HT-29 (cell line): ENCODE measurements around the gene CBX4. TPM values are rescaled to one million over a fixed set of nuclear protein-coding genes. Genes with fewer than 3 reads are reported as not detected.

Experiments
- DNase-seq: peaks from one replicate; pipeline ENCODE4 v3.0.0-alpha.2; 2015; ENCODE audit warnings: low spot score
- total RNA-seq: library from RNA; depleted of rRNA; stranded (reverse); fragments of >200 nt; shearing (Covaris generic); gene quantifications from 2 replicates; pipeline ENCODE4 v1.2.3, GENCODE V29; 2014

Gene CBX4
- total RNA-seq, 1 experiment from 2014 or later: 71.4 TPM

DNA sequence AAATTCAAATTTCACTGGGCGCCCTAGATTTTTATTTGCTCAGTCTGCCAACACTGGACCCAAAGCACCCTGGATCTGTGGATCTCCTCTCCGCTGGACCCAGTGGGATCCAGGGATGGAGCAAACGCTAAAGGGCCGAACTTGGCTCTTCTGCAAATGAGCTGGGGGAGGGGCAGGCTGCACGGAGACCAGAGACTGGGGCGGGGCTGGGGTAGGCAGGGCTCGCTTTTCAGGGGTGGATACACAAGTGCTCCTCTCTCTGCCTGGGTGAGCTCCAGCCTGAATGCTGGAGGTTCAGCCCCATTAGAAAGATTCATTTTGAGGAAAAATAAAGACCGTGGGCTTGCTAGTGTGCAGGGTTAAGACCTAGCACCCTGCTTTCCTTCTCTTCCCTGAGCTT, 8.9 kb downstream of the CBX4 start:
- no peak for DNase-seq

DNA sequence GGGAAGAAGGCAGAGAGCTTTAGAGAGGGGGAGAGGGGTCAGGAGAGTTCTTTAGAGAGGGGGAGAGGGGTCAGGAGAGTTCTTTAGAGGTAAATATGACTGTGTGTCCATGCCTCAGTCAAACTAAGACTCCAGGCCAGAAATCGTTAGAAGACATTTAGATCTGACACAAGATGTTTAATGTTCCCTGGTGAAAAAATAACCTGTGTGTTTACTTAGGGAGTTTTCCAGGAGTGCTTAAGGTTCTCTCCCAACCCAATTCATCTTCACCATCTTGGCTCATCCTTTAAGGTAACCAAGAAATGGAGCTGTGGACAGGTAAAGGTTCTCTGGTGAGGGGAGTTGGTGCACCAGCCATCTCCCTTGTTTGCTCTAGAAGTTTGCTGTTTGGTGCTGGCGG, 9.8 kb downstream of the CBX4 start:
- DNase-seq: no peak

DNA sequence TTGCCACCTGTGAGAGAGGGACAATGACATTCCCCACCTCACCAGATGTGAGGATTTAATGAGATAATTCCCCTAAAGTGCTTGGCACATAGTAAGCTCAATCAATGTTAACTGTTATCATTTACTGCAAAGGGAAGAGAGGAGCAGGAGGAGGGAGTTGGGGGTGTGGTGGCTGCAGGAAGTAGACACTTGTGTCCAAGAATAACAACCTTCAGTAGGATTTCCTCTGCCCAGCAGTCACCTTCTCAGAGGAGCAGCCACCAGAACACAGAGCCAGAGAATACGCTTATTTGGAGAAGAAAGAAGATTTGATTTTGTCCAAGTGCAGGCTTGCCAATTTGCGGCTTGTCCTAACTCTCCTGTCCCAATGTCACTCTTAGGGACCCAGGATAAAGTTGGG, 10.2 kb downstream of the CBX4 start:
- no peak for DNase-seq

DNA sequence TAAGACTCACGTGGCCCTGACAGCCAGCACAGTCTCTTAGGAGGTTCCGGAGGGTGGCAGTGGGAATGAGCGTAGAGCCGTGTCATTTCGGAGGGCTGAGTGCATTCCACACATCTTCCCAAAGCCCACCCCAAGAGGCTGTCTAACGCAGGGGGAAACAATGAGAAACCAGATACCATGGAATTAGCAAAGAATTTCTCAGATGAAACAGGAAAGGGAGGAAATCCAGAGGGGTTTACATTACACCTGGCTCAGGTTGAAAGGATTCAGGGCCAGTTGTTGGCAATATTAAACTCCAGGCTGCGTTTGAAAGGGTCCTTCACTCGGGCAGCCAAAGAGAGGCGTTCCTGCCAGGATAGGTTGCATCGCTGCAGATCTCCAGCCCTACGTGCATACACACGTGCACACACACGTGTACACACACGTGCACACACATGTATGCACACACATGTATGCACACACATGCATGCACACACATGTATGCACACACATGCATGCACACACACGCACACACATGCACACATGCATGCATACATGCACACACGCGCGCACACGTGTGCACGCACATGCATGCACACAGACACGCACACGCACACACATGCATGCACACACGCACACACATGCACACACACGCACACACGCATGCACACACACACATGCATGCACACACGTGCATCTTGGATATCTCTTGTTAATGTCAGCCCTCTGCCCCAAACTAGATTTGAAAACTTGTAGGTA, 12.2 kb downstream of the CBX4 start:
- no peak for DNase-seq

DNA sequence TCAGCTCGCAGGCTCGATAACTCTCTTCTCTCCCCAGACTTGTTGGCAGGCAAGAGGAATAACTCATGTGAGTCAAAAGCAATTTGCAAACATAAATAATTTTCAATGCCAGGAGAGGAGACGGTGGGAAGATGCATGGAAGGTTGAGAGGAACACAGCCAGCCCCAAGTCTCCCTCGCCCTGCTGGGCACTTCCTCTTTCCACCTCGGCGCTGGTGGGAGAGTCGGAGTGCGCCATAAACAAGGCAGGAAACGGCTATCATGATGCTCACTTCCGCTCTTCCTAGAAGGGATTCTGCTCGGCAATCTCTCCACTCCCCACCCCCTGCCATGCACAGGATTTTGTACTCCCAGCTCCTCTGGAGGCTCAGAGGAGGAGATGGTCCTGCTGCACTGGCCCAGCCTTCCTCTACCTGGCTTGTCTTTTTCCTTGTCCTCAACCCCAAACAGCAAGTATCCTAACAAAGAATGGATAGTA, 13.0 kb downstream of the CBX4 start:
- no peak for DNase-seq

DNA sequence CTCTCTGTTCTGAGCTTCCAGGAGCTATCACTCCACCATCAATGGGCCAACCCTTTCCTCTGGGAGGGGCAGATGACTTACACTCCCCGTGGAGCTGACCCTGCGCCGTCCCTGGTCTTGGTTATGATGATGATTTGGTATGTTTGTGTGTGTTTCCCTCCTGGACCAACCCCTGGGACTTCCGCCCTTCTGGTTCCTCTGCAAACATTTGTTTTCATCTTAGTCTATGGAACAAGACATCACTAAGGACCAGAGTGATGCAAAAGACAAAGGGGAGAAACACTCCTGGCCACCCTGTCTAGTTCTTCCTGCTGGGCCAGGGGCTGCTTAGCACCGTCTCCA, 13.7 kb downstream of the CBX4 start:
- no peak for DNase-seq

DNA sequence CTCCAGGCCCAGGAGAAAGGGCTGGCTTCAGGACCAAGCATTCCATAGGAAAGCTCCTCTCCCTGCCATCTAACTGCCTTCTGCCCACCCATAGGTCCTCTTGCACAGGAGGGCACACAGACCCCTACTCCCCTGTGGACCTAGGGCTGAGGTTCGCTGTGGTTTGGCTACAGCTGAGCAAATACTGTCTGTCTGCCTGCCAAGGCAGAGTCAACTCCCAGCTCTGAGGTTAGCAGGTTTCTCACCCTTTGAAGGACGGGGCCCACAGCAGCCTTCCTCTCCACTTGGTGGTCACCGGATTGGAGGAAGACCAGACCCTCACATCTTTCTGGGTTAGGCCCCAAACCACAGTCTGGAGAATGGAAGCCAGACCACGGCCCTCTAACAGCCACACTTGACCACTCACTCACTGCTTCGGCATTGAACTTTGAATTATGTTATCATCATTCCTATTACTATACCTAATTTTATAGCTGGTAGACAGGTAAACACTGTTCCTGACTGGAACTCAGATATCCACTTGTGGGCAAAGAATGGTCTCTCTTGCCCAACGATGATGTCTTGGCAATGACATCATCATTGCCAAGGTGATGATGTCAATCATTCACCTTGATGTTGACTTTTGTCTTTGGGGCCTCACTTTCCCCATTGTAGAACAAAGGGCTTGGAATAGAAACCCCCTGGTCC, 14.2 kb downstream of the CBX4 start:
- no peak for DNase-seq

DNA sequence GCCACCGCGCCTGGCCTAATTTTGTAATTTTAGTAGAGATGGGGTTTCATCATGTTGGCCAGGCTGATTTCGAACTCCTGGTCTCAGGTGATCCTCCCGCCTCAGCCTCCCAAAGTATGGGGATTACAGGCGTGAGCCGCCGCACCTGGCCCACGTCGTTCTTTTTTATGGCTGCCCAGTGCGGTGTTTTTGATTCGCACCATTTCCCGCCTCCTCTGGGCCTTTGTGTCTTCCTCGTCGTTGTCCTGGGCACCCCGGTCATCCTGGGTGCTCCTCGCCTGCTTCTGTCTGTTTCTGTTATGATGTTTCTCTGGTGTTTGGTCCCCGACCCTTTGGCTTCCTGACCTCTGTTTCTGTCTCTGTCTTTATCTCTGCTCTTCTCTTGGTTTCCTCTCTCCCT, 15.0 kb downstream of the CBX4 start:
- no peak for DNase-seq

DNA sequence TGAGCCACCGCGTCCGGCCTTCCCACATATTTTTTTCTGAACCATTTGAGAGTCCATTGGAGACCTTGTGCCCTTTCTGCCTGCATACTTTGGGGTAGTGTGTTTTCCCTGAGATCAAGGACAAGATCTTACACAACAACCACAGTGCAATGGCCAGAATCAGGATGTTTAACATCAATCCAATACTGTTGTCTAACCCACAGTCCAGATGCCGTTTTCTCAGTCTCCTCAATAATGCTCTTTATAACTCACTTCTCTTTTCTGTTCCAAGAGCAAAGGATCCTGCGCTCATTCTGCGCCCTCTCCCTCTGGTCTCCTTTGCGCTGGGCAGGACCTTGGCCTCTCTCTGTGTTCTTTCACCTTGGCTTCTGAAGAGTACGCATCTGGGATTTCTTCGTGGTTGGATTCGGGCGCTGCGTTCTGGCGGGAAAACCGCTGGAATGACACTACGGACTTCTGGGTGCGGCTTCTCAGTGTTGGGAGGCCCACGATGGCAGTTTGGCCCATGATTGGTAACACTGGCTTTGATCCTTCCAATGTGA, 16.6 kb downstream of the CBX4 start:
- DNase-seq: no peak

DNA sequence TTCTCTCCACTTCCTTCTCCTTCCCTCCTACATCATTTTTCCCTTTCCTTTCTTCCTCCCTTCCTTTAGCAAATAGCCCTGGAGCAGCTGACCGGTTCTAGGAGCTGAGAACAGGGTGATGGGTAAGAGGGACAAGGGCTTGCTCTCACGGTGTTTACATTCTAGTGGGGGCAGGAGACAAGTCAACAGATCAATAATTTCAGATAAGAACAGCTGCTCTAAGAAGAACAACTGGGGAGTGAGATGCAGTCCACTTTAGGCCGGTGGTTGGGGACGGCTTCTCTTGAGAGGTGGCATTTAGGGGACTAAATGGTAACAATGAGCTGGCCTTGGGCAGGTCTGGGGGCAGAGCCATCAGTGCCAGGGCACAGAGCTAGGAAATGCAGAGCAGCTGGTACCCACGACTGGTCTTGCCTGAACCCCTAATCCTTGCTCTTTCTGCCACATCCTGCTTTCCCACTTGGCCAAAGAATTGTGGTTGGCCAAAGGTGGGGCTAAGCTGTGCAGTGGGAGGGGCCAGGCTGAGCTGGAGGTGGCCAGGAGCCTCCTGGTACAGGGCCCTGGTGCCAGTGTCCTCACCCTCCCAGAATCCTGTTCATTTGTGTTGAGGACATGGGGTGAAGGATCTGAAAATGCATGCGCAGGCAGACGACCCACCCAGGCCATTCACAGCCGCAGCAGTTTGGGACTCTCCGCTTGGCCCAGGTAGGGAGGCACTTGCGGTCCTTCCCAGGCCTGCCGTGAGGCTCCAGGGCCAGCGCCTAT, 17.7 kb downstream of the CBX4 start:
- DNase-seq: no peak

DNA sequence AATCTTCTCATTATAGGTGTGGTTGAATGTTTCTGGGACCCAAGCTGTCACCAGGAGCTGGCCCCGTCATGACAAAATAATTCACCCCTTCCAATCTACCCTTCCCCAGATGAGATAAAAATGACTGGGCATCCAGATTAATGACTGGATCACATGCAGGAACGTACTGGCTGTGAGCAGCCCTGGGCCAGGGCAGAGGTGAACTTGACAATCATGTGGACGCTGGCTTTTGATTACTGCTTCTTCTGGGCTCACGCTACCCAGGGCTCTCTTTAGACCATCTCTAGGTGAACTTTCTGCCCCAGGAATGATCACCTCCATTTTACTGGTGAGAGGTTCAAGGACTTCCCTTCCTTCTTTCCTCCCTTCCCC, 18.3 kb downstream of the CBX4 start:
- no peak for DNase-seq

DNA sequence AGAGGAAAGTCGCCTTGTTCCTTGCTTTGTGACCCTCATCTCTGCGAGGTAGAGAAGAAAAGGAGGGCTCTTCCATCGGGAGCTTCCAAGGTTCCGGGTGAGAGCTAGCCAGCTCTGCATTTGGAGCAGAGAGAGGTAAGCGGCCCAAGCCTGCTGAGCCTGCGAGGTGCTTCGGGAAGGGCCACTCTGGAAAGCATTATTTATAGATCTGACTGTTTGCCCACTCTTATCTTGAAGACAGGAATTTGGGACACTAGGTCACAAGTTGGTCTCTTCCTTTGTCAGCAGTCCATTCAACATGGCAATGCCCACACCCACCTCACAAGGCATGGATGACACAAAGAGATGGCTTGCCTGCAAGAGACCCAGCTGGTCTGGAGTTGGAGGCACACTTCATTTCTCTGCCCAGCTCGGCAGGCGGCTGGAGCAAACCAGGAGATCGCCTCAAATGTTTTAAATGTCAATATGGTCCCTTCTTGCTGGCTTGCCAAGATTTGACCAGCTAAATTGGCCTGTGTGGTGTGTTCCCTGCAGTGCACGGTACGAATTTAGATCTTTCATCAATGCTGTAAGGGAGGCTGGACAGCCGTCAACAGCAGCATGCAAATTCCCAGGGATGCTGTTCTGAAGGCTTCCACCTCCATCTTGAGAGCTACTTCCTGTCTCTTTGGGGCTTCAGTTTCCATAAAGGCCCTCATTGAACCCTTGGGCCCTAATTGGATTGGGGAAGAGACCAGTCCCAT, 19.5 kb downstream of the CBX4 start:
- DNase-seq: no peak

DNA sequence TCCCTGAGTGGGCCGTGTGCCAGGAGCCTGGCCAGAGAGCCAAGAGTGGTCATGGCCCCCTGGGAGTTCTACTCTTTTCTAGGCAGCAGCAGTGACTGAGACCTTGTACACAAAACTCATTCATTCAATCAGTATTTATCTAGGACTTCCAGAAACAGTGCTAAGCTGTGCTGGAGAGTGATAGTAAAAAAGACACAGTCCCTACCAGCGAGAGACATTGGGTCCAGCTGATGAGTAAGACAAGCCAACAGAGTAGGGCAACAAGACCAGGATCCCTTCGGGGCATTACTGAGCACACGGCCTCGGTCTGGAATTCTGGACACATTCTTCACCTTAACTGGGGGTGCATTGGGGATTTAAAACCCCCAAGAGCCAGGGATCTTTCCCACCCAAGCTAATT, 20.2 kb downstream of the CBX4 start:
- no peak for DNase-seq

DNA sequence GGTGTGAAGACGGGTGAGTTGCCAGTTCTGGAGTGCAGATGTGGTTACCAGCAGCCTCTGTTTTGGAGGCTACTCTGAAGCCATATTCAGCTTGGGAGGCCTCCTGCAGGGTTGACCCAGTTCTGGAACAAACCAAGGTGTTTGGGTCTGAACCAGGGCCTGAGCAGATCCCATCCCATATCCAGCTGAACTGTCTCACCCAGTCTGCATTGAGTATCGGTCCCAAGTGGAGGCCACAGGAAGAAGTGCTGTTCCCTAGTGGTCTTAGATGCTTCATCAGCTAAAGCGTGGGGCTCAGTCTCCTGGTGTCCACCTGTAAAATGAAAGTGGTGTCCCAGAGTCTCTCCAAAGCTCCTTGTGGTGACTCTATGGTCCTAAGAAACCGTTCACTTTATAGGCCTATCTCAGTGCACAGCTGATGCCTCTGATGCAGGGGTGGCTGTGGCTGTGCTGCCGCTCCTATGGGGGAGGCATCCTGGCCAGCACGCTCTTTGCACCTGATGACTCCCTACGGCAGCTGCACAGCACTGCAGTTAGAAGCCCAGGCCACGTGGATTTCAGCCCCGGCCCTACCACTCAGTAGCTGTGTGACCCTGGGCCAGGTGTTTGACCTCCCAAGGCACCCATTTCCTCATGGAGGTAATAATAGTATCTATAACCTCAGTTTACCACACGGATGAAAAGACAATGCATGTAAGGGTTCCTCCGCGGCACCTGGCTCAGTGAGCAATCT, 21.0 kb downstream of the CBX4 start:
- no peak for DNase-seq

DNA sequence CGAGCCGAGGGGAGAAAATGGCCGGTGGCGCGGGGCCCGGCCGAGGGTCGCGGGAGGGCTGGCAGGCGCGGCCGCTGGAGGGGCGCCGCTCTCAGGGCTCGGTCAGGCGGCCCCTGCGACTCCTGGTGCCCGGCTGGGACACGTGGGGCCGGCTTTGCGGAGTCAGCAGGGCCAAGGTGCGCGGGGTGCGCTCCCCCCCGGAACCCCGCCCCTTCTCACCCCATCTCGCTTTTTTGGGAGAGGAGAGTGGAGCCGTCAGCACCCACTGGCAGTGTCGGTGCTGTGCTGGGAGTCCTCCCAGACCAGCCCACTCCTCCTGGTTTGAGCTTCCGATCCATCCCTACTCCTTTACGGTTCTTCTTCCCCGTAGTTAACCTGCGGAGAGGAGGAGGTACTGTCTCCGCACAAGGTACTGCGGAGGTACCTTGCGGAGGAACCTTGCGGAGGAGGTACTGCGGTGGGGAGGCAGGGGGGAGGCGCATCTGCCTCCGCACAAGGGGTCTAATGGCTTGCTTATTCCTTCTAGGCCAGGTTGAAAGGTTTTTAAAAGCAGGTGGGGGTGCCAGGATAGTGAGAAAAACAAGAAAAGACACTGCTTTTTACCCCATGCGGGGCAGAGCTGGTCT, 23.3 kb downstream of the CBX4 start:
- no peak for DNase-seq

DNA sequence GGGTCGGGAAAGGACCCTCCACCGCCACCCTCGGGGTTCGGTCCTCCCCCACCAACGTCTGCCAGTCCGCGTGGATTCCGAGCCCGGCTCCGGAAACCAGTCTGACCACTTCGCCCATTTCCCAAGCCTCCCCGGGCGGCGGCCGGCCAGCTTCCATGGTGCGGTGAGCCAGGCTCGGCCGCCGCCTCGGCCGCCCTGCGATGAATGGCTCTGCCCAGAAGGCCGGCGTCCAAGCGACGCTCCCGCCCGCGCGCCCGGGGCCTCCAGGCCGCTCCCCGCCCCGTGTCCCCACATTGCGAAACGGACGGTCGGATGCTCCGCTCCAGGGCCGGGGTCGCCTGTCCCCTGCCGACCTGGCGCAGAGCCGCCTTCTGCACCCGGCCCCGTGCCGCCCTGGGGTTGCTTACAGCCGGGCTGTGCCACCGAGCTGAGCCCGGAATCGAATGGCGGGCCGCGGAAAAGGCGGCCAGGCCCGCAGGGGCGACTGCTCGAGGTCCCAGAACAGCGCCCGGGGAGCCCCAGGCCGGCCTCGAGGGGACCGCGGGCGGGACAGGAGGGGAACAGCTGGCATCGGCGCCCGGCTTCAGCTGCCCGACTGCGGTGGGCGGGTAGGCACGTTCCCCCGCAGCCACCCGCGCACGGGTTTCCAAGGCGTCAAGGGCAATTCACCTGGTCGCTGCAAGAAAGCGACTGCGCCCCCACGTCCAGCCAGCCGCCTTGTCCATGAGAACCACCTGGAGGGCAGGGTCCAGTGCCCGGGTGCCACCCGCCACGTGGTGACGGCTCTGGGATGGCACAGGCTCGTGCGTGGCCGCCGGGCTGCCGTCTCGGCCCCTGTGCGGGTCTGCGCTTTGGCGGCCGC, 24.0 kb downstream of the CBX4 start:
- peak; percentile 85 for DNase-seq

DNA sequence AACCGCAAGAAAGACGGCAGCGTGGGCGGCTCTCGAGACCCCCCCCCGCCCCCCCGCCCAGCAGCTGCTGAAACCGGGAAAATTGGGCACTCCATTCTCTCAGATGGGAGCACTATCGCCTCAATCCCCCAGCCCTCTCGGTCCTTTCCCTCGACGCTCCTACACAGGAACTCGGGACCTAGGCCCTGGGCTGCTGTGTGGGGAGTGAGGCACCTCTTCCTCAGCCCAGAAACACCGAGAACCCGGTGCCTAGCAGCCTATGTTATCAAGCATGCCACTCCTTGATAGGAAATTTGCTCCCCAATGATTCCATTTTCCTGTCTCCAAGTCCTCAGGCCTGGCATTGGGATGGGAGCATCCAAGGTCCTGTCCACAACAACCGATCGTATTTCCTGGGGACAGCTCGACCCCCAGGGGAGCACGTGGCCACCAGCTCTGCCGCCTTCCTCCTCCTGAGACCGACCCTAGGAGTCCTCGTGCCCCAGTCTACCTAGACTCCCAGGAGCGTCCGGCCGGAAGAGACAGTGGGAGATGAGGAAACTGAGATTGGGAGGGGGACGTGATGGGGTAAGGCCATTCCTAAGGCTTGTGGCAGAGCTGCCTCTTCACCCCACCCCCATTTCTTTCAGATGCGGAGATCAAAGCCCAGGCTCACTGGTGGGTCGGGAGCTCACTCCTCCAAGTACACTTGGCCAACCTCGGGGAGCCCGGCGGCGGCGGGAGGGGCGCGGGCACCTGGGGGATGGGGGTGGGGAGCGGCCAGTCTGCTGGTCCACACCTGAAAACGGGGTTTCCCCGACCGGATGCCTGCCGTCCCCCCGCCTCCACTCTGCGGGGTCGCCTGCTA, 24.9 kb downstream of the CBX4 start:
- peak; percentile 38 for DNase-seq

DNA sequence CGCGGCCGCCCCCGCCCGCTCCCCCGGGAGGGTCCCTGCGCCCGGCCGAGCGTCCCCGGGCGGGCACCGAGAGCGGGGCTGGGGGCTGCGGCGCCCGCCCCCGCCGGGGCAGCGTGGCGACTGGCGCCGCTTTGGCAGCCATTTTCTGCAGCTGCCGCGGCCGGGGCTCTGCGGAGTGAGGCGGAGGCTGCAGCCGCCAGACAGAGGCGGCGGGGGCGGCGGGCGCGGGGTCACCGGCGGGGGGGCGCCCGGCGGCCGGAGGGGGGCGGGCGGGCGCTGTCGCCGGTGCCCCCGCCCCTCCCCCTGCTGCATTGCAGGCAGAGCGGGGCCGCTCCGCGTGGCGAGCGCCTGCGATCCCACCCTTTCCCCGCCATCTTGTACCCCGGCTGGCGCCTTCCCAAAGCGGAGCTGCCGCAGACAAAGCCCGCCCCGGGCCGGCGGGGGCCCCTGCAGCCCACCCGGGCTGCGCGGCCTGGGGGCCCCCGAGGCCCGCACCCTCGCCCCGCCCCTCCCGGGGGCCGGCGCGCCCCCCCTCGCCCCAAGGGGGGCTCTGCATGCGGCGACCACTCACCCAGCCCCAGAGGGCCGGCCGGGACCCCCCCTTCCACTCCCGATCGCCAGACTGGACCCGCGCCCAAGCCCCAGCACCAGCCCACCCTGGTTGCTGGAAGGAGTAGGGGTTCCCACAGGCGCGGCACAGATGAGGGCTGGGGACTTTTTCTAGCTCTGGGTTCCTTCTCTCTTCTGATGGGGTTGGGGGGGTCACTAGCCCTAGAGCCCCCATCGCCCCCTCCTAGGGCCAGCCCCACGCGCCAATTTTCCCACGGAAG, 25.7 kb downstream of the CBX4 start:
- DNase-seq: no peak
